PC-3 (cell line): Measurements from ENCODE around the gene GLS.

Experiments used
- CTCF ChIP-seq: fragments of 300-600 bp; sonication (generic); conservative IDR thresholded peaks from 2 replicates; pipeline ENCODE4 v1.5.1; 2017; ENCODE audit warnings: antibody characterized with exemption, low read depth, mild to moderate bottlenecking, low read length
- EZH2 ChIP-seq: fragments of 300-600 bp; sonication (generic); IDR thresholded peaks from one replicate; pipeline ENCODE4 v1.6.1; 2017; ENCODE audit warnings: antibody characterized with exemption, mild to moderate bottlenecking, low read length; ENCODE audit not compliant: unreplicated experiment

DNA sequence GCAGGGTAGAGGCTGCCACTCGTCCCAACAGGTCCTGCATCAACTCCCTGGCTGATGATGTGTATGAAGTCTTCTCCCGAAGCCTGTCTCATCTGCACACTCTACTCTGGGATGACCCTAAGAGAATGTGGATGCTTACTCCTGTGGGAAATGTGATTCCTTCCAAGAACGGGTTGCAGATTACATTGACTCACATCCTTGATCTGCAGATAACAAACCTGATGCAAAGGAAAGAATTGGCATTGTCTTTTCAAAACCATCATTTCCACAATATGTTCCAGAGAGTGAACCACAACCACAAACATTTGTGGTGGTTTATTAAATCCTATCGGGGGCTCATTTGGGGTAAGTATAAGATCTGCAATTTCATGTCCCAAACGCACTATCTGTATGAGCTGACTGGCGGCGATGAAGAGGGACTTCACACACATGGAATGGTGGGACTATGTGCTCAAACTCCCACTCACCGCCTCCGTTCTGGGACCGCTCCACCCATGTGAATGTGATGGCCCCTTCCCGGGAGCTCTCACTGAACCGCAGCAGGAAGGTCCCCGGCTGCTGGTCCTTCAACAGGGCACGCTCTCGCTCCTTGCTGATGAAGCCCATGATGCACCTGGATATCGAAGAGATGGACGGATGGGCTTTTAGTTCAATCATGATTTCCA, 97.9 kb downstream of the GLS start:
- TF ChIP-seq CTCF = no peak
- no peak for TF ChIP-seq EZH2
